Measurements from ENCODE around the gene ZNF417. TPM values are rescaled to one million over a fixed set of nuclear protein-coding genes. Genes with fewer than 3 reads are reported as not detected.
"Not testable (repeated sequence)": the region's sequence is repeated elsewhere in the genome, so short reads cannot be mapped to it uniquely, and the experiment has no call there.

Gene ZNF417
- total RNA-seq (10 to 100 TPM; 28.0 to 29.6 TPM), total RNA-seq (38.5 to 45.8 reads per million in 2 donors)

DNA sequence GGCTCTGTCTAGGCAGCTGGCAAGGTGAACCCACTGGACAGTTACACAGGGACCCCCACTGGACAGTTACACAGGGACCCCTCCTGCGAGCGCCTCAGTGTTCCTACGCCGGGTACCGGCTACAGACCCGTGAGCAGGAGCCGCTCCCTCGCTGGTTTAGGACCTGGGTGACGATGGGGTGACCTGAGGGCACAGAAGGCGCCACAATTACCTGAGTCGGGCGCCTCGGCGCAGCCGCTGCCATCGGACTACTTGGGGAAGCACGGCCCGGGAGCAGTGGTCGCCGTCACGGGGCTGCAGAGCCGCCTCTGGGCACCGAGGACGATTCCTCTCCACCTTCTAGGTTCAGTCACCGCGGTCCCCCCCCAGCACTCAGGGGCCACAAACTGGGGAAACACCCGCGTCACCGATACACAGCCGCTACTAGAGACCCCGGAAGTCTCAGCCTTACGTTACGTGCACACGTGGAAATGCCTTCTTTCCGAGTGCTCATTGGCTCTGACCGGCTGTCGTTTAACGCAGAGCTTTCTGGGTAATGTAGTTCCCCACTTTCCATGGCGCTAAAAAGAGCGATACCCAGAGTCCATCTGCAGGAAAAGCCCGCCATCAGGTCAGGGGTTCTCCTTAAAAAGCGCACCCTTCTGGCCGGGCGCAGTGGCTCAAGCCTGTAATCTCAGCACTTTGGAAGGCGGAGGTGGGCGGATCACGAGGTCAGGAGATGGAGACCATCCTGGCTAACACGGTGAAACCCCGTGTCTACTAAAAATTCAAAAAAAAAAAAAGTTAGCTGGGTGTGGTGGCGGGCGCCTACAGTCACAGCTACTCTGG is at the start of gene ZNF417:
Gene ZNF417 (minus strand): TSS at position 425 of the 828 bp plus-strand sequence. CDS start 181 bp downstream, at position 244.
- DNase-seq: peak; percentile 71 to 79 (median 78)
- peak; percentile 98 for ATAC-seq
- H3K36me3 Mint-ChIP-seq (ENCODE audit: low read depth); H3K9me3 ChIP-seq (ENCODE audit: control insufficient read depth, low read length, poor library complexity, severe bottlenecking); H3K27me3 Mint-ChIP-seq: not testable (repeated sequence)
- peaks cover 15% of the 10 kb centered on the region for H3K4me1 Mint-ChIP-seq
- peak within 1 kb of the TSS; percentile 93 for H3K4me3 Mint-ChIP-seq
- peak within 1 kb of the TSS; percentile 98 for H3K27ac Mint-ChIP-seq

- Mint-ChIP-seq H3K27me3 (no peaks in the 10 kb centered on the region), H3K4me3 (no peak overlapping the region), H3K36me3 (ENCODE audit: low read depth) (peaks cover 3% of the 10 kb centered on the region), H3K4me1 (no peaks in the 10 kb centered on the region), H3K27ac (no peak overlapping the region)
- no peak for ATAC-seq
- peaks cover 3% of the 10 kb centered on the region for H3K9me3 ChIP-seq (ENCODE audit: control insufficient read depth, low read length, poor library complexity, severe bottlenecking)
- no peak for DNase-seq
Measured at GRCh38 chr19:57964761-57965160, 48.4 kb upstream of the ZNF417 start.

- peaks cover 2% of the 10 kb centered on the region for H3K36me3 Mint-ChIP-seq (ENCODE audit: low read depth)
- no peaks in the 10 kb centered on the region for H3K27me3 Mint-ChIP-seq
- H3K9me3 ChIP-seq (ENCODE audit: control insufficient read depth, low read length, poor library complexity, severe bottlenecking): peaks cover 5% of the 10 kb centered on the region
- DNase-seq: no peak
- no peak overlapping the region for H3K4me3 Mint-ChIP-seq
- ATAC-seq: no peak
- no peaks in the 10 kb centered on the region for H3K4me1 Mint-ChIP-seq
- no peak overlapping the region for H3K27ac Mint-ChIP-seq
Measured at GRCh38 chr19:57961785-57962184, 45.4 kb upstream of the ZNF417 start.

- Mint-ChIP-seq H3K36me3 (ENCODE audit: low read depth) (peaks cover 5% of the 10 kb centered on the region), H3K4me1 (no peaks in the 10 kb centered on the region), H3K4me3 (no peak overlapping the region), H3K27ac (no peak overlapping the region), H3K27me3 (peaks cover 9% of the 10 kb centered on the region)
- H3K9me3 ChIP-seq (ENCODE audit: control insufficient read depth, low read length, poor library complexity, severe bottlenecking): peaks cover 2% of the 10 kb centered on the region
- DNase-seq (no peak), ATAC-seq (no peak)
Measured at GRCh38 chr19:57954996-57955395, 38.6 kb upstream of the ZNF417 start.

DNA sequence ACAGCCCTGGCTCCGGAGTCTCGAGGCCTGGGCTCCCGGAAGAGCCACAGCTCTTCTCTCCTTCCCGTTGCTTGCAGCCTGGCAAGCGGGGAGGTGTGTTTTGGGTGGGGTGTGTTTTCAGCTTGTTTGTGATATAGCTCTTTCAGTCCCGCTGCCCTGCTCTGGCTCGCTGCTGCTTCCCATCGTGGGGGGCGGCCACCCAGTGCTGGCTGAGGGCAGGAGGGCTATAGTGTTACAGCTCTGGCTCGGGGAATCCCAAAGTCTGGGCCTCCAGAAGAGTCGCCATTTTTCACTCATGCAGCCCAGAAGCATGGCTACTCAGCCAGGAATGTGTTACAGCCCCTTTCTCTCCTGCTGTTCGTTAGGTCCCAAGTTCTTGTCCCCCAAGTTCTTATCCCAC is 33.3 kb upstream of the ZNF417 start:
- H3K27me3 Mint-ChIP-seq: peaks cover 6% of the 10 kb centered on the region
- no peak overlapping the region for H3K27ac Mint-ChIP-seq
- DNase-seq: no peak
- H3K36me3 Mint-ChIP-seq (ENCODE audit: low read depth): peaks cover 3% of the 10 kb centered on the region
- no peaks in the 10 kb centered on the region for H3K4me1 Mint-ChIP-seq
- H3K9me3 ChIP-seq (ENCODE audit: control insufficient read depth, low read length, poor library complexity, severe bottlenecking): no peaks in the 10 kb centered on the region
- no peak overlapping the region for H3K4me3 Mint-ChIP-seq
- ATAC-seq: no peak

- DNase-seq (no peak), ATAC-seq (no peak)
- no peak overlapping the region for H3K27ac Mint-ChIP-seq
- no peak overlapping the region for H3K4me3 Mint-ChIP-seq
- H3K36me3 Mint-ChIP-seq (ENCODE audit: low read depth): no peaks in the 10 kb centered on the region
- H3K9me3 ChIP-seq (ENCODE audit: control insufficient read depth, low read length, poor library complexity, severe bottlenecking): no peaks in the 10 kb centered on the region
- no peaks in the 10 kb centered on the region for H3K4me1 Mint-ChIP-seq
- peaks cover 2% of the 10 kb centered on the region for H3K27me3 Mint-ChIP-seq
Measured at GRCh38 chr19:57949296-57949695, 32.9 kb upstream of the ZNF417 start.

DNA sequence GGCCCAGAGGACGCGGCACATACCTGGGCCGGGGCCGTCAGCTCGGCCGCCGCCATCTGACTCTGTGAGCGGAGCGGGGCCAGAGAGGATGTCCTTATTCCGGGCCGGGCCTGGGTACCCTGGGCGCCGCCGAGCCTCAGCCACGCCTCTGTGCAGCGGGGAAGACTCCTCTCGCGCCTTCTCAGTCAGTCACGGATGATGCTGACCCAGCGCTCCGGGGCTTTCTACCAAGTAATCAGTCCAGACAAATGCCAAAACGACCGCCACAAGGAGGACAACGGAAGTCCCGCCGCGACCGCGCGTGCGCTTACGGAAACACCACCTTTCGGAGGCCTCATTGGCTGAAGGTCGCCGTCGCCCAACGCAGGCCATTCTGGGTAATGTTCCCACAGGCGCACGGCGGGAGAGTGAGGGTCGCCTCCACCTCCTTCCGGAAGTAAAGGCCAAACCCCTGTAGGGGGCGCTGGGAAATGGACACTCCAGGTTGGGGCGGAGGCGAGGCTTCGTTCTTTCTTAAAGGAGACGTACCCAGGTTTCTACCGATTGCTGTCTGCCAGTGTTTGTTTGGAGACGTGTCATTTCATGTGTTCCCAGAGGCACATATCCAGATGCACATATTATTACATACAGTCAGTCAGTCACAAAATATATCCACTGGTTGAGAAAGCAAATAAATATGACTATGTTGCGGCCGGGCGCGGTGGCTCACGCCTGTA is 31.2 kb upstream of the ZNF417 start, which contains the start of gene ZNF256:
Gene ZNF256 (minus strand): TSS at position 288 of the 716 bp plus-strand sequence. CDS start 232 bp downstream, at position 56.
- H3K9me3 ChIP-seq (ENCODE audit: control insufficient read depth, low read length, poor library complexity, severe bottlenecking): peaks cover 8% of the 10 kb centered on the region
- no peaks in the 10 kb centered on the region for H3K27me3 Mint-ChIP-seq
- peak; percentile 54 to 71 (median 71) for DNase-seq
- H3K4me3 Mint-ChIP-seq: peak within 1 kb of the TSS; percentile 87
- H3K27ac Mint-ChIP-seq: peak within 1 kb of the TSS; percentile 57
- ATAC-seq: peak; percentile 96
- H3K4me1 Mint-ChIP-seq: no peaks in the 10 kb centered on the region
- peaks cover 7% of the 10 kb centered on the region for H3K36me3 Mint-ChIP-seq (ENCODE audit: low read depth)

GRCh38 chr19:57947088-57947418 is 30.7 kb upstream of the ZNF417 start:
- ATAC-seq: no peak
- DNase-seq: no peak
- H3K4me3 Mint-ChIP-seq: peak overlapping the region; percentile 87
- H3K27ac Mint-ChIP-seq: no peak overlapping the region
- H3K9me3 ChIP-seq (ENCODE audit: control insufficient read depth, low read length, poor library complexity, severe bottlenecking): peaks cover 13% of the 10 kb centered on the region
- H3K4me1 Mint-ChIP-seq: no peaks in the 10 kb centered on the region
- H3K27me3 Mint-ChIP-seq: no peaks in the 10 kb centered on the region
- peaks cover 10% of the 10 kb centered on the region for H3K36me3 Mint-ChIP-seq (ENCODE audit: low read depth)

DNA sequence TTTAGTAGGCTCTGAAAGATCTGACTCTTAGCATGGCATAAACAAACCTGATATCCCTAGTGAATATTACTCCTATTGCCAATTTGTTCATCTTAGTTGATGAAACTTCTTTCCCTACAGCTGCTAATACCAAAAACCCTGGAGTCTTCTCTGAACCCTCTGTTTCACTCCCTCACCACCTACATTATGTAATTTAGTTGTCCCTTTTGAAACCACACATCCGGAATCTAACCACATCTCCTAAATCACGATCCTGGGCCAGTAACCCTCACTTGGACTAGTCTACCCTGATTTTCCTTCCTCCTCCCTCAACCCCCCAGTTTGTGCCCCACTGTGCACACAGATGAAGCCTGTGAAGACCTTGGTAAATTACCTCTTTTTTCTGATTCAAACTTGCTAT is 29.9 kb upstream of the ZNF417 start:
- DNase-seq (no peak), ATAC-seq (no peak)
- no peaks in the 10 kb centered on the region for H3K4me1 Mint-ChIP-seq
- H3K4me3 Mint-ChIP-seq: peak overlapping the region; percentile 87
- H3K36me3 Mint-ChIP-seq (ENCODE audit: low read depth): peaks cover 17% of the 10 kb centered on the region
- H3K27me3 Mint-ChIP-seq: no peaks in the 10 kb centered on the region
- peaks cover 20% of the 10 kb centered on the region for H3K9me3 ChIP-seq (ENCODE audit: control insufficient read depth, low read length, poor library complexity, severe bottlenecking)
- H3K27ac Mint-ChIP-seq: no peak overlapping the region

DNA sequence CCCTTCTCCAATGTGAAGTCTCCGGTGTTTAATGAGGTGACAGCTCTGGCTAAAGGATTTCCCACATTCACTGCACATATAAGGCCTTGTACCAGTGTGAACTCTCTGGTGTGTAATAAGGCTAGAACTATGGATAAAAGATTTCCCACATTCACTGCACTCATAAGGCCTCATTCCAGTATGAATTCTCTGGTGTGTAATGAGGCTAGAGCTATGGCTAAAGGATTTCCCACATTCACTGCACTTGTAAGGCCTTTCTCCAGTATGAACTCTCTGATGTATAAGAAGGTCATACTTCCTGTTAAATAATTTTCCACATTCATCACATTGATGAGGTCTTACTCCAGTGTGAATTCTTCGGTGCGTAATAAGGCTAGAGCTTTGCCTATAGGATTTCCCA is 25.2 kb upstream of the ZNF417 start:
- H3K36me3 Mint-ChIP-seq (ENCODE audit: low read depth): peaks cover 20% of the 10 kb centered on the region
- no peak overlapping the region for H3K27ac Mint-ChIP-seq
- peaks cover 27% of the 10 kb centered on the region for H3K9me3 ChIP-seq (ENCODE audit: control insufficient read depth, low read length, poor library complexity, severe bottlenecking)
- no peaks in the 10 kb centered on the region for H3K27me3 Mint-ChIP-seq
- DNase-seq: no peak
- ATAC-seq: no peak
- no peak overlapping the region for H3K4me3 Mint-ChIP-seq
- H3K4me1 Mint-ChIP-seq: no peaks in the 10 kb centered on the region

- H3K27ac Mint-ChIP-seq: peak overlapping the region; percentile 85
Measured at GRCh38 chr19:57935731-57936130, 19.3 kb upstream of the ZNF417 start.

DNA sequence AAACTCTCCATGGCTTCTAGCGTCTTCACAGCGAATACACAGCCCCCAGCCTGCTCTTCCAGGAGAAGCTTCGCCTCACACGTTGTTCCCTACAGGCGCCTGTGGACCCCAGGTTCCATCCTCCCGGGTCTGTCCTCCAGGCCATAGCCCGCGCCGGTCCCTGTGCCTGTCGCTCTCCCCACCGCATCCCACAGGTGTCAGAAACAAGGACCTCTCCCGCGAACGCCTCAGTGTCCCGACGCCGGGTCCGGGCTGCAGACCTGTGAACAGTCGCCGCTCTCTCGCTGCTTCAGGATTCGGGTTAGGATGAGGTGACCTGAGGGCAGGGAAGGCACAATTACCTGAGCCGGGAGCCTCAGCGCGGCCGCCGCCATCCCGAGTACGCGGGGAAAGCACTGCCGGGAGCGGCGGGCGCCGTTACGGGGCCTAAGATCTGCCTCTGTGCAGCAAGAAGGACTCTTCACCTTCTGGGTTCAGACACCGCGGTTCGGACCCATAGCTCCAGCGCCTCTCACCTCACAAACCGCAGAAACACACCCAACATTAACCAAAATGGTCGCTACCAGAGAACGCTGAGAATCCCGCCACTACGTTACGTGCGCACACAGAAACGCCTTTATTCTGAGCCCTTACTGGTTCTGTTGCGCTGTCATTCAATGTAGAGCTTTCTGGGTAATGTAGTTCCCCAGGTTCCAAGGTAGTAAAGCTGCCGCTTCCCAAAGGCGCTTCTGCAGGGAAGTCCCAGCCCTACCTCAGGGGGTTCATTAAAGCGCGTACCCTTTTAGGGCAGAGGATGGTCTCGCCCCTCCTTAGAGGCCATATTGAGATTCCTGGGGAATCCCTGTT is 18.7 kb upstream of the ZNF417 start, which contains the start of gene ZNF418:
Gene ZNF418 (minus strand): TSS at position 583 of the 846 bp plus-strand sequence. CDS start 1,580 bp downstream, outside the sequence.
- Mint-ChIP-seq H3K36me3 (ENCODE audit: low read depth) (no peaks in the 10 kb centered on the region), H3K4me3 (peak within 1 kb of the TSS; percentile 87), H3K27ac (peak within 1 kb of the TSS; percentile 85), H3K4me1 (peaks cover 4% of the 10 kb centered on the region), H3K27me3 (no peaks in the 10 kb centered on the region)
- ATAC-seq (peak; percentile 99), DNase-seq (peak in 2 of 3 donors; percentile 10 to 27)
- peaks cover 19% of the 10 kb centered on the region for H3K9me3 ChIP-seq (ENCODE audit: control insufficient read depth, low read length, poor library complexity, severe bottlenecking)

More at GRCh38 chr19:57935731-57936130, 19.3 kb upstream of the ZNF417 start:
- Mint-ChIP-seq H3K4me3 (no peak overlapping the region), H3K4me1 (peaks cover 4% of the 10 kb centered on the region), H3K36me3 (ENCODE audit: low read depth) (no peaks in the 10 kb centered on the region), H3K27me3 (no peaks in the 10 kb centered on the region)
- ATAC-seq (no peak), DNase-seq (no peak)
- peaks cover 19% of the 10 kb centered on the region for H3K9me3 ChIP-seq (ENCODE audit: control insufficient read depth, low read length, poor library complexity, severe bottlenecking)

GRCh38 chr19:57927587-57927986 is 11.2 kb upstream of the ZNF417 start:
- H3K4me3 Mint-ChIP-seq: no peak overlapping the region
- no peaks in the 10 kb centered on the region for H3K36me3 Mint-ChIP-seq (ENCODE audit: low read depth)
- DNase-seq (no peak), ATAC-seq (no peak)
- H3K9me3 ChIP-seq (ENCODE audit: control insufficient read depth, low read length, poor library complexity, severe bottlenecking): peaks cover 16% of the 10 kb centered on the region
- H3K27me3 Mint-ChIP-seq: no peaks in the 10 kb centered on the region
- no peaks in the 10 kb centered on the region for H3K4me1 Mint-ChIP-seq
- no peak overlapping the region for H3K27ac Mint-ChIP-seq

Measured in T-helper 17 cell (primary cell).